AML-193 (cell line): ENCODE measurements around the gene ZNF236.
"Not testable (repeated sequence)": the region's sequence is repeated elsewhere in the genome, so short reads cannot be mapped to it uniquely, and the experiment has no call there.

Experiments used
- DNase-seq, 2 experiments: peaks; one replicate each; lab custom pipeline; 2025; lab: John Stamatoyannopoulos, UW

ZNF236 gene

GRCh38 chr18:76822506-76823160 lies at the start of gene ZNF236:
Gene ZNF236 (plus strand): TSS chr18:76822557. CDS start chr18:76822608, 51 bp downstream.
- peak; percentile 31 to 44 for DNase-seq

DNA sequence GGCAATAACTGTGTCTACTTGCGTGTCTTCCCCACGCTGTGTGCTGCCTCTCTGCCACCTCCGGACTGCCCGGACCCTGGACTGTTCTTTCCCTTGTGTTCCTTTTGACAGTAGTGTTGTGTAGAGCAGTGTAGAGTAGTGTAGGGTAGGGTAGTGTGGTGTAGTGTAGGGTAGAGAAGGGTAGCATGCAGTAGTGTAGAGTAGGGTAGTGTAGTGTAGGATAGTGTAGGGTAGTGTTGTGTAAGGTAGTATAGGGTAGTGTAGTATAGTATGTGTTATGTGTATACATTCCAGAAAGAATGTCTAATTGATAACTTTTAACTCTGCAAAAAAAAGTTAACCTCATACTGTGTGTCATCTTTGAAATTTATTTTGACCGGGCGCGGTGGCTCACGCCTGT lies 49.7 kb upstream of the ZNF236 start:
- DNase-seq = no peak

DNA sequence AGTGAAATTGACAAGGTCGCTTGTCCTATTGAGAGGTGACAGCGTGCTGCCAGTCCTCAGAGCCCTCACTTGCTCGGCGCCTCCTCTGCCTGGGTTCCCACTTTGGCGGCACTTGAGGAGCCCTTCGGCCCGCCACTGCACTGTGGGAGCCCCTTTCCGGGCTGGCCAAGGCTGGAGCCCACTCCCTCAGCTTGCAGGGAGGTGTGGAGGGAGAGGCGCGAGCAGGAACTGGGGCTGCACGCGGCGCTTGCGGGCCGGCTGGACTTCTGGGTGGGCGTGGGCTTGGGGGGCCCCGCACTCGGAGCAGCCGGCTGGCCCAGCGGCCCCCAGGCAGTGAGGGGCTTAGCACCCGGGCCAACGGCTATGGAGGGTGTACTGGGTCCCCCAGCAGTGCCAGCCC lies 45.3 kb upstream of the ZNF236 start:
- not testable (repeated sequence) for DNase-seq

DNA sequence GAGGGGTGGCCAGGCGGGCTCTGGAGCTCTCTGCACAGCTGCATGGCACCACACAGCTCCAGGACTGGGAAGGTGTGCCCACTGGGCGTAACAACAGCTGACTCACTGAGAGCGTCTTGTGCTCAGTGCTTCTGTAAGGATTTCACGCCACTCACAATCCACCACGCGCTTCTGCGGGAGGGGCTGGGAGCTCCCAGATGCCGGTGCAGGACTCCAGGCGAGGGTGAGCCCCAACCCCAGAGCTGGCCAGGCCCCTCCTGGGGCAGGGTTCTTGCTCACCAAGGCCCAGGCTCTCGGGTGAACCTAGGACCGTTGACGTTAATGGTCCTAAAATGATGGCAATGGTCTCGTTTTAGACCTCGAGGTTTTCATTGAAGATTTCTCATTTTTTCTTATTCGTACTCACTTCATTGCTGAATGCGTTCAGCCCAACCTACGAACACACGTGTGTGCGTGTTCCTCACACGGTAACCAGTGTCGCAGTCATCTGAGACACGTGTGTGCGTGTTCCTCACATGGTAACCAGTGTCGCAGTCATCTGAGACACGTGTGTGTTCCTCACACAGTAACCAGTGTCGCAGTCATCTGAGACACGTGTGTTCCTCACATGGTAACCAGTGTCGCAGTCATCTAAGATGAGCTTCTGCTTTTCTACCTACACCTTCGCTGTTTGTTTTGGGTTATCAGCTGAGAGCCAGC lies 38.4 kb upstream of the ZNF236 start:
- no peak for DNase-seq

- DNase-seq = no peak
Observed at GRCh38 chr18:76785872-76786271, 36.5 kb upstream of the ZNF236 start.

DNA sequence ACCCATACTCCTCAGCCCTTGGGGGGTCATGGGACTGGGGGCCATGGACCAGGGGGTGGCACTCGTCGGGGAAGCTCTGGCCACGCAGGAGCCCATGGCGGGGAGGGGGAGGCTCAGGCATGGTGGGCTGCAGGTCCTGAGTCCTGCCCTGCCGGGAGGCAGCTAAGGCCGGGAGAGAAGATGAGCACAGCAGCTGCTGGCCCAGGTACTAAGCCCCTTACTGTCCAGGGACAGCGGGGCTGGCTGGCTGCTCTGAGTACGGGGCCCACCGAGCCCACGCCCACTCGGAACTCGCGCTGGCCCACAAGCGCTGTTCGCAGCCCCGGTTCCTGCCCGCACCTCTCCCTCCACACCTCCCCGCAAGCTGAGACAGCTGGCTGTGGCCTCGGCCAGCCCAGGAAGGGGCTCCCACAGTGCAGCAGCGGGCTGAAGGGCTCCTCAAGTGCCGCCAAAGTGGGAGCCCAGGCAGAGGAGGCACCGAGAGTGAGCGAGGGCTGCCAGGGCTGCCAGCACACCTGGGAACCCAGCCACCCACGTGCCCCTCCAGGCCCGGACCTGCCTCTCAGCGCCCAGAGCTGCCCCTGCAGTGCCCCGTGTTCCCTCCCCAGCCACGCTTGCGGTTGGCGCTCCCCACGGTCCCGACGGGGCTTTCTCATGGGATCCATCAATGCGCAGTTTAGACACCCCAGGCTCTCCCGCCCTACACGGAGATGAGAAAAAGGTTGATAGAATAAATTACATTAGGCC lies 33.6 kb upstream of the ZNF236 start:
- DNase-seq = no peak

- no peak for DNase-seq
Observed at GRCh38 chr18:76791106-76791505, 31.3 kb upstream of the ZNF236 start.

- DNase-seq = no peak
Observed at GRCh38 chr18:76791642-76792041, 30.7 kb upstream of the ZNF236 start.

GRCh38 chr18:76794326-76794725 lies 28.0 kb upstream of the ZNF236 start:
- DNase-seq = no peak

- no peak for DNase-seq
Observed at GRCh38 chr18:76801567-76802505, 20.5 kb upstream of the ZNF236 start.

- DNase-seq = no peak
Observed at GRCh38 chr18:76803413-76803812, 18.9 kb upstream of the ZNF236 start.

- peak; percentile 58 to 64 for DNase-seq
Observed at GRCh38 chr18:76803814-76804213, 18.5 kb upstream of the ZNF236 start.

DNA sequence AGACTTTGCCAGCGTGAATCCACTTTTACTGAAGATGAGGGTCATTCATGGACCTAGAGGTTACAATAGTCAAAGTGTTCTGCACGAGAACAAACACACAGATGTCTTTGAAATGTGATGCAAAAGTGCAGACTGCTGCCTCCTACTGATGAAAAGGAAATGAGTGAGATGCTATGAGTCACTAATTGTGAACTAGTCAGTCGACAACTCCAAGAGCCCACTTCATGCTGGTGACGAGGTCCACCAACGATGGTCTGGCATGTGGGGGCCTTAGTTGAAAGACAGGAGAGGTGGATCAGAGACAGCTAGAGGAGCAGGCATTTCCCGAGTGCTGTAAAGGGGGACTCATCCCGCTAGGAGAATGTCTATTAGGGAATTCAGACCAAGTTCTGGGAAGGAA lies 17.1 kb upstream of the ZNF236 start:
- peak in 1 of 2 experiments; percentile 12 for DNase-seq

GRCh38 chr18:76806301-76806700 lies 16.1 kb upstream of the ZNF236 start:
- no peak for DNase-seq

DNA sequence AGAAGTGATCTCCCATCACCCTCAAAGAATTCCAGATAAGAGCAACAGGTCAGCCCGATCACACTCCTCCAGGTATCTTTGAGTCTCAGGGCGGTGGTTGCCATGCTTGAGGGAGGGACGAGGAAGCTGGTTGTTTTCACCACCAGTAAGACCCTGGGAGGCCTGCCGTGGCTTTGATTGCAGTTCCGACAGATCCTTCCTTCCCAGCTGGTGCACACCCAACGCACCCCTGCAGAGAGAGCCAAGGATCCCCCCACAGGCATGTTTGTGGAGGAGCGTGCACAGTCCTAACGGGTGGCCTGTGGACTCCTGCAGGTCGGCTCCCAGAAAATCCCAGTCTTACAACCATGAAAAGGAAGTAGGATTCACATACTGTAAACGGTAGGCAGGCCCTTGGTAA lies 13.8 kb upstream of the ZNF236 start:
- no peak for DNase-seq

GRCh38 chr18:76811530-76811929 lies 10.8 kb upstream of the ZNF236 start:
- DNase-seq = peak; percentile 14 to 23

DNA sequence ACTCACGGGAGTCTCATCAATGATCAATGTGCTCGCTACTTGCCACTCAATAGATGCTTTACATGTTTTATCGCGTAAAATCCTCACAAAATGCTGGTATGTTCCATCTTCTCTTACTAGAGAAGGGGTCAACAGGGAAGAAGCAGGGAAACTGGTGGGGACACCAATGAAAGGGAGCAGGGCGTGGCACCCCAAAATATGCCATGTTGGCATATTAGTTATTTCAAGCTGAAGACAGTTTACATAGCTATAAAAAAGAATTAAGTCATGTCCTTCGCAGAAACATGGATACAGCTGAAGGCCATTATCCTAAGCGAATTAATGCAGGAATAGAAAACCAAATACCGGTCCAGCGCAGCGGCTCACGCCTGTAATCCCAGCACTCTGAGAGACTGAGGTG lies 8.1 kb upstream of the ZNF236 start:
- DNase-seq = no peak

- no peak for DNase-seq
Observed at GRCh38 chr18:76816127-76816526, 6.2 kb upstream of the ZNF236 start.

DNA sequence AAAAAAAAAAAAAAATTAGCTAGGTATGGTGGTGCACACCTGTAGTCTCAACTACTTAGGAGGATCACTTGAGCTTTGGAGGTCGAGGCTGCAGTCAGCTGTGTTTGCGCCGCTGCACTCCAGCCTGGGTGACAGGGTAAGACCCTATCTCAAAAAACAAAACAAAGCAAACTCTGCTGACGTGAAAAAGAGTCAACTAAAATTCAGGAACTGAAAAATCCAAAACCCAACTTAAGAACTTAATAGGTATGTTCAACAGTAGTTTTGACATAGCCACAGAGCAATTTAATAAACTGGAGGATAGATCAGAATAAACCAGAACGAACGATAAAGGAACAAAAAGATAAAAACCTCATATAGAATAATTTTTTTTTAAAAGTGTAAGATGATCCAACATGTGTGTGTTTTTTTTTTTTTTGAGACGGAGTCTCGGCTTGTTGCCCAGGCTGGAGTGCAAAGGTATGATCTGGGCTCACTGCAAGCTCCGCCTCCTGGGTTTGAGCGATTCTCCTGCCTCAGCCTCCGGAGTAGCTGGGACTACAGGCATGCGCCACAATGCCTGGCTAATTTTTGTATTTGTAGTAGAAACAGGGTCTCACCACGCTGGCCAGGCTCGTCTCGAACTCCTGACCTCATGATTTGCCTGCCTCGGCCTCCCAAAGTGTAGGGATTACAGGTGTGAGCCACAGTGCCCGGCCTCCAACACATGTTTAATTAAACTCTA lies 4.3 kb upstream of the ZNF236 start:
- no peak for DNase-seq

DNA sequence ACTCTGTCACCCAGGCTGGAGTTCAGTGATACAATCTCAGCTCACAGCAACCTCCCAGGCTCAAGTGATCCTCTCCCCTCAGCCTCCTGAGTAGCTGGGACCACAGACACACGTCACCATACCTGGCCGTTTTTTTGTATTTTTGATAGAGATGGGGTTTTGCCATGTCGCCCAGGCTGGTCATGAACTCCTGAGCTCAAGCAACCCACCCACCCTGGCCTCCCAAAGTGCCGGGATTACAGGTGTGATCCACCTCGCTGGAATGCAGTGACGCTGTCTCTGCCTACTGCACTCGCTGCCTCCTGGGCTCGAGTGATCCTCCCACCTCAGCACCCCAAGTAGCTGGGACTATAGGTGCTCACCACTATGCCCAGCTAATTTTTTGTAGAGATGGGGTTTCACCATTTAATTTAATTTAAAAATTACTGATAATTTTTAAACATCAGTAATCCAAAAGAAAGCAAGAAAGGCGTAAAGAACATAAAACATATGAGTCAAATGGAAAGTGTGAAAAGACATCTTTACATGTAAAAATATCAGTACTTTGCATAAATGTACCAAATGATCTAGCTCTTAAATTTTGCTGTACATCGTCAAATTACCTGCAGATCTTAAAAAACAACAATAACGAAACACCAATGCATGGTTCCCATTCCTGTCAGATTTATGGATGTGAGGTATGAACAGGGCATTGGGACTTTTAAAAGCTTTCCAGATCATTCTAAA lies 2.8 kb upstream of the ZNF236 start:
- DNase-seq = no peak
